GM12891 (cell line): ENCODE data around the gene TBL1X.

Source experiments
- PAX5 ChIP-seq: IDR thresholded peaks from 2 replicates; pipeline ENCODE4 v1.6.1; 2011; ENCODE audit warnings: low read length, moderate library complexity, mild to moderate bottlenecking; ENCODE audit not compliant: insufficient read depth, severe bottlenecking
- POLR2A ChIP-seq: IDR thresholded peaks from 2 replicates; pipeline ENCODE4 v1.6.1; 2011; ENCODE audit warnings: low read depth, low read length, control low read depth
- POLR2AphosphoS5 ChIP-seq: IDR thresholded peaks from 2 replicates; pipeline ENCODE4 v1.6.1; 2011; ENCODE audit warnings: low read depth, low read length, control low read depth
- POU2F2 ChIP-seq: IDR thresholded peaks from 2 replicates; pipeline ENCODE4 v1.6.1; 2011; ENCODE audit warnings: low read depth, mild to moderate bottlenecking, control low read depth, low read length, moderate library complexity
- SPI1 ChIP-seq: IDR thresholded peaks from 2 replicates; pipeline ENCODE4 v1.6.1; 2011; ENCODE audit warnings: low read depth, low read length, control low read depth
- TAF1 ChIP-seq: IDR thresholded peaks from 2 replicates; pipeline ENCODE4 v1.6.1; 2011; ENCODE audit warnings: low read depth, low read length, control low read depth

- TF ChIP-seq POLR2A (no peak), PAX5 (no peak), POLR2AphosphoS5 (no peak), TAF1 (no peak), SPI1 (no peak), POU2F2 (no peak)
Observed at GRCh38 chrX:9520217-9520590, 55.3 kb downstream of the TBL1X start.
